ENCODE data around the gene ARHGEF39. TPM values are rescaled to one million over a fixed set of nuclear protein-coding genes. Genes with fewer than 3 reads are reported as not detected.
"Not testable (repeated sequence)": the region's sequence is repeated elsewhere in the genome, so short reads cannot be mapped to it uniquely, and the experiment has no call there.

Gene ARHGEF39
- total and polyA plus RNA-seq, 2 experiments from 2014 or later: 5.2 to 9.4 TPM

DNA sequence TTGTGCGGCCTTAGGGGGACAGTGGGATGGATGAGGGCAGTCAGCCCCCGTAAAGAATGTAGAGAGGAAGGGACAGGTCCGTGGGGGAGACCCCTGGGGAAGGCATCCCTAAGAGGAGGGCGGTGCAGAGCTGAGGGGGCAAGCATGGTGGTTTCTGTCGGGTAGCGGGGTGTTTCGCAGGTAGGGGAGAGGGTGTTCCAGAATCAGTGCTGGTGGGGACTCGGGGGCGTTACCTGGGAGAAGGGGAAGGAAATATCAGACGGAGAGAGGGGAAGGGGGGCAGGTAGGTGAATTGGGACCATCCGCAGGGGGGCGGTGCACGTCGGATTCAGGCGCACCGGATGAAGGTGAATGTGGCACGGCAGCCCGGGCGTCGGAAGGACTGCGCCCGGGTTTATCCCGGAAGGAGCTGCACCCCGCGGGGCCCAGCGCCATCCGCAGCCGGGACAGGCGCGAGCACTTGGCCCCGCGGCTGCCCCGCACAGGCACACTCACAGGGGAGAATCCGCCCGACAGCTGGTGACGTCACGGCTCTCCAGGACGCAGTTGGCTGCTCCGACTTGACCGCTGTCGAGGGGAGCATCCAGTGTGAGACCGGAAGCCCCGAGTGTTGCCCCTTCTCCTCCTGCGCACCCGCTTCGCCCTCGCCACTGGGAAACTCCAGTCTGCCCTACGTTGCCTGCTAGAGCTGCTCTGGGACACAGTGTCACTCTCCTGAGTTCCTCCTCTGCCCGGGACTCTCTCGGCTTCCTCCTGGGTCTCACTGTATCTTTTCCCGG lies 48.1 kb downstream of the ARHGEF39 start:
- Histone ChIP-seq H2AFZ (peak overlapping the region; percentile 46), H3K4me3 (peak overlapping the region; percentile 0), H4K20me1 (ENCODE audit: insufficient read depth, poor library complexity, severe bottlenecking) (no peaks in the 10 kb centered on the region), H3K4me1 (ENCODE audit: insufficient read depth) (no peaks in the 10 kb centered on the region), H3K4me2 (peak overlapping the region; percentile 76), H3K27me3 (peaks cover 31% of the 10 kb centered on the region), H3K9me3 (ENCODE audit: low read depth) (no peaks in the 10 kb centered on the region), H3K79me2 (no peaks in the 10 kb centered on the region), H3K36me3 (replicated peaks; ENCODE audit: insufficient read depth, low read depth) (no peaks in the 10 kb centered on the region), H3K27ac (no peak overlapping the region), H3K9me2 (replicated peaks; ENCODE audit: insufficient read depth) (no peaks in the 10 kb centered on the region)
- WGBS (ENCODE audit: low lambda C conversion rate, missing lambda C conversion rate): 10% methylated on average over 46 of the region's 51 CpGs
- TF ChIP-seq EZH2 (IDR thresholded peaks at IDR 0.05; ENCODE audit: borderline replicate concordance): no peak
- TF ChIP-seq, protein P1, sequence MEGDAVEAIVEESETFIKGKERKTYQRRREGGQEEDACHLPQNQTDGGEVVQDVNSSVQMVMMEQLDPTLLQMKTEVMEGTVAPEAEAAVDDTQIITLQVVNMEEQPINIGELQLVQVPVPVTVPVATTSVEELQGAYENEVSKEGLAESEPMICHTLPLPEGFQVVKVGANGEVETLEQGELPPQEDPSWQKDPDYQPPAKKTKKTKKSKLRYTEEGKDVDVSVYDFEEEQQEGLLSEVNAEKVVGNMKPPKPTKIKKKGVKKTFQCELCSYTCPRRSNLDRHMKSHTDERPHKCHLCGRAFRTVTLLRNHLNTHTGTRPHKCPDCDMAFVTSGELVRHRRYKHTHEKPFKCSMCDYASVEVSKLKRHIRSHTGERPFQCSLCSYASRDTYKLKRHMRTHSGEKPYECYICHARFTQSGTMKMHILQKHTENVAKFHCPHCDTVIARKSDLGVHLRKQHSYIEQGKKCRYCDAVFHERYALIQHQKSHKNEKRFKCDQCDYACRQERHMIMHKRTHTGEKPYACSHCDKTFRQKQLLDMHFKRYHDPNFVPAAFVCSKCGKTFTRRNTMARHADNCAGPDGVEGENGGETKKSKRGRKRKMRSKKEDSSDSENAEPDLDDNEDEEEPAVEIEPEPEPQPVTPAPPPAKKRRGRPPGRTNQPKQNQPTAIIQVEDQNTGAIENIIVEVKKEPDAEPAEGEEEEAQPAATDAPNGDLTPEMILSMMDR (IDR thresholded peaks at IDR 0.05; ENCODE audit: poor library complexity): peak; percentile 21
- no peak for TF ChIP-seq EZH2phosphoT487 (IDR thresholded peaks at IDR 0.05; ENCODE audit: low read depth, severe bottlenecking, unreplicated experiment)
- DNase-seq (ENCODE audit: low spot score): peak; percentile 80

DNA sequence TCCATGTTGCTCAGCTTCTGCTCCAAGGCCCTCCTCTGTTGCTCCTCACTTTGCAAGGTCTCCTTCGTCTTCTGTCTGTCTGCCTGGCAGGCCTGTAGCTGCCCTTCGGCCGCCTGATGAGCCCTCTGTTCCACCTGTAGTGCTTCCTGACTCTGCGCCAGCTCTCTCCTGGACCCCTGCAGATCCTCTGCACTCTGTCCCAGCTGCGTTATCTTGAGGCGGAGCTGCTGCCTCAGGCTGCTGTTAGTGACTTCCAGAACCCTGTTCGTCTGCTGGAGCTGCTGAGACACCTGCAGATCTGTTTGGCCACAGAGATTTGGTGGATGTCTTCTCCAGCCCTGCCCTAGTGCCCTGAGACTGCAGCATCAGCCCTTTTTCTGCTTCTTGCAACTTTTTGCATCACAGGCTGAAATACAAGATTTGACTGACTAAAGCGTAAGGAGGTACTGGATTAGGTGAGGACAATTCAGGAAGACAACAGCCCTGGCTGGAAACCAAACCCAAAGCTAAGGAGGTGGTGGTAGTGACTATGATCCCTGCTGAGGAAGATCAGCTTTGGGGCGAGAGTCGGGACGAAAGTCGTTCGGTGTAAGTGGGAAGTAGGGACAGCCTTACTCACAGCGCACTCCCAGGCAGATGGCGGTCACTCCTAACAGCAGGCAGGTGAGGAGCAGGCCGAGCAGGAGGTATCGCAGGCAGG lies 48.9 kb downstream of the ARHGEF39 start:
- no peak overlapping the region for H3K27ac ChIP-seq
- no peak overlapping the region for H3K4me3 ChIP-seq
- peak overlapping the region; percentile 76 for H3K4me2 ChIP-seq
- no peak for TF ChIP-seq EZH2 (IDR thresholded peaks at IDR 0.05; ENCODE audit: borderline replicate concordance)
- TF ChIP-seq EZH2phosphoT487 (IDR thresholded peaks at IDR 0.05; ENCODE audit: low read depth, severe bottlenecking, unreplicated experiment): no peak
- TF ChIP-seq, protein P1 (IDR thresholded peaks at IDR 0.05; ENCODE audit: poor library complexity): no peak
- WGBS (ENCODE audit: low lambda C conversion rate, missing lambda C conversion rate): 58% methylated on average over 17 of the region's 17 CpGs
- H3K27me3 ChIP-seq: peaks cover 31% of the 10 kb centered on the region
- no peaks in the 10 kb centered on the region for H3K79me2 ChIP-seq
- H4K20me1 ChIP-seq (ENCODE audit: insufficient read depth, poor library complexity, severe bottlenecking): no peaks in the 10 kb centered on the region
- no peaks in the 10 kb centered on the region for H3K9me2 ChIP-seq (replicated peaks; ENCODE audit: insufficient read depth)
- no peaks in the 10 kb centered on the region for H3K9me3 ChIP-seq (ENCODE audit: low read depth)
- H2AFZ ChIP-seq: peak overlapping the region; percentile 46
- H3K36me3 ChIP-seq (replicated peaks; ENCODE audit: insufficient read depth, low read depth): no peaks in the 10 kb centered on the region
- no peak for DNase-seq (ENCODE audit: low spot score)
- no peaks in the 10 kb centered on the region for H3K4me1 ChIP-seq (ENCODE audit: insufficient read depth)

DNA sequence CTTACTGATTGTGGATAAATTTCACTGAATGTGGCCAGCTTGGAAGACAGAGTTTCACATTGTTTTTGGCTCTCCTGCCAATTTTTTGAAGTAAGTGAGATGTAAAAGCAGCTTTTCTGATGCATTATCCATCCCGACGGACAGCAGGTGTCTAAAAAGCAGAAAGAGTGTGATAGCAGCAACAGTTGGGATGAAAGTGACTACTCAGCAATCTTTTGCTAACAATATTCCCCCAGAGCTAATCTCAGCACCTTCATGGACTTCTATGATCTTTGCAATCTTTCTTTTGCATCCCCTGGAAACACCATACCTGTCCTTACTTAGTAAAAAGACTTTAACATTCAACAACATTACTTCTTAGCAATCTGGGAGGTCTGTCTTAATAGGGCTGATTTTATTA lies 52.2 kb downstream of the ARHGEF39 start:
- no peak for TF ChIP-seq EZH2phosphoT487 (IDR thresholded peaks at IDR 0.05; ENCODE audit: low read depth, severe bottlenecking, unreplicated experiment)
- TF ChIP-seq, protein P1 (IDR thresholded peaks at IDR 0.05; ENCODE audit: poor library complexity): no peak
- TF ChIP-seq EZH2 (IDR thresholded peaks at IDR 0.05; ENCODE audit: borderline replicate concordance): no peak
- H2AFZ ChIP-seq: no peak overlapping the region
- H3K27ac ChIP-seq: no peak overlapping the region
- H3K79me2 ChIP-seq: no peaks in the 10 kb centered on the region
- DNase-seq (ENCODE audit: low spot score): no peak
- H3K4me2 ChIP-seq: no peak overlapping the region
- H3K4me1 ChIP-seq (ENCODE audit: insufficient read depth): no peaks in the 10 kb centered on the region
- 94% methylated on average over 2 of the region's 2 CpGs for WGBS (ENCODE audit: low lambda C conversion rate, missing lambda C conversion rate)
- no peaks in the 10 kb centered on the region for H3K36me3 ChIP-seq (replicated peaks; ENCODE audit: insufficient read depth, low read depth)
- H3K9me3 ChIP-seq (ENCODE audit: low read depth): no peaks in the 10 kb centered on the region
- H3K27me3 ChIP-seq: peaks cover 31% of the 10 kb centered on the region
- no peaks in the 10 kb centered on the region for H3K9me2 ChIP-seq (replicated peaks; ENCODE audit: insufficient read depth)
- no peaks in the 10 kb centered on the region for H4K20me1 ChIP-seq (ENCODE audit: insufficient read depth, poor library complexity, severe bottlenecking)
- no peak overlapping the region for H3K4me3 ChIP-seq

DNA sequence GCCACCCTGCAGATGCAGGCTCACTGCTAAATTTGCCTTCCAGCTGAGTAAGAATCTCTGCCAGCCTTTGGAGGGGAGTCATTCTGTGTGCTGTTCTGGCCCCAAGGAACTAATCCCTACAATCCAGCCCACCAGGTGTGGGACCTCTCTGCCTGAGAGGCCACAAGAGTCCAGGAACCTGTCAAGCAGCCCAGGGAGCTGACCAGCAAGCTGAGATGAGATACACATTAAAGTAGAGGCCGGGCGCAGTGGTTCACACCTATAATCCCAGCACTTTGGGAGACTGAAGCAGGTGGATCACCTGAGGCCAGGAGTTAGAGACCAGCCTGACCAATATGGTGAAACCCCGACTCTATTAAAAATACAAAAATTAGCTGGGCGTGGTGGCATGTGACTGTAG lies 52.9 kb downstream of the ARHGEF39 start:
- 93% methylated on average over 4 of the region's 4 CpGs for WGBS (ENCODE audit: low lambda C conversion rate, missing lambda C conversion rate)

More for the DNA sequence above, 52.9 kb downstream of the ARHGEF39 start:
- H3K4me3 ChIP-seq; H4K20me1 ChIP-seq (ENCODE audit: insufficient read depth, poor library complexity, severe bottlenecking); DNase-seq (ENCODE audit: low spot score); H2AFZ ChIP-seq; H3K27ac ChIP-seq; H3K9me3 ChIP-seq (ENCODE audit: low read depth); H3K79me2 ChIP-seq; H3K4me1 ChIP-seq (ENCODE audit: insufficient read depth); H3K36me3 ChIP-seq (replicated peaks; ENCODE audit: insufficient read depth, low read depth); H3K4me2 ChIP-seq; H3K9me2 ChIP-seq (replicated peaks; ENCODE audit: insufficient read depth): not testable (repeated sequence)
- peaks cover 24% of the 10 kb centered on the region for H3K27me3 ChIP-seq

All from hepatocyte (in vitro differentiated cells).